Loucy (cell line): ENCODE data around the gene MRPL39.

Experiments used
- CTCF ChIP-seq: fragments of 200-600 bp; sonication (generic); conservative IDR thresholded peaks from 2 replicates; pipeline ENCODE4 v1.5.1; 2014; ENCODE audit warnings: mild to moderate bottlenecking, antibody characterized with exemption, low read length
- EZH2phosphoT487 ChIP-seq: fragments of 200-600 bp; IDR thresholded peaks from 2 replicates; pipeline ENCODE4 v1.6.1; 2018; ENCODE audit warnings: antibody characterized with exemption, mild to moderate bottlenecking, moderate library complexity, borderline replicate concordance

- TF ChIP-seq CTCF, result no peak
- TF ChIP-seq EZH2phosphoT487, result no peak
Observed at GRCh38 chr21:25557180-25557579, 50.1 kb downstream of the MRPL39 start.
